ENCODE data around the gene NOC2L.

The NOC2L gene

GRCh38 chr1:913491-914130 is 45.4 kb downstream of the NOC2L start:
- Mint-ChIP-seq H3K27me3 (peaks cover 33% of the 10 kb centered on the region), H3K4me3 (no peak overlapping the region), H3K4me1 (peaks cover 4% of the 10 kb centered on the region), H3K36me3 (no peaks in the 10 kb centered on the region), H3K9me3 (no peaks in the 10 kb centered on the region), H3K27ac (no peak overlapping the region)
- DNase-seq (ENCODE audit: low spot score in 2 of 2) (no peak), ATAC-seq (ENCODE audit: low read depth) (no peak)

GRCh38 chr1:912740-913301 is 46.2 kb downstream of the NOC2L start:
- no peaks in the 10 kb centered on the region for H3K36me3 Mint-ChIP-seq
- H3K27me3 Mint-ChIP-seq, result peaks cover 34% of the 10 kb centered on the region
- ATAC-seq (ENCODE audit: low read depth) (peak; percentile 17), DNase-seq (ENCODE audit: low spot score in 2 of 2) (no peak)
- H3K27ac Mint-ChIP-seq, result no peak overlapping the region
- no peak overlapping the region for H3K4me3 Mint-ChIP-seq
- no peaks in the 10 kb centered on the region for H3K9me3 Mint-ChIP-seq
- peaks cover 4% of the 10 kb centered on the region for H3K4me1 Mint-ChIP-seq

GRCh38 chr1:911875-912739 is 46.9 kb downstream of the NOC2L start:
- ATAC-seq (ENCODE audit: low read depth) (no peak), DNase-seq (ENCODE audit: low spot score in 2 of 2) (no peak)
- Mint-ChIP-seq H3K27ac (no peak overlapping the region), H3K4me1 (peaks cover 4% of the 10 kb centered on the region), H3K9me3 (no peaks in the 10 kb centered on the region), H3K4me3 (no peak overlapping the region), H3K36me3 (no peaks in the 10 kb centered on the region), H3K27me3 (peaks cover 37% of the 10 kb centered on the region)

DNA sequence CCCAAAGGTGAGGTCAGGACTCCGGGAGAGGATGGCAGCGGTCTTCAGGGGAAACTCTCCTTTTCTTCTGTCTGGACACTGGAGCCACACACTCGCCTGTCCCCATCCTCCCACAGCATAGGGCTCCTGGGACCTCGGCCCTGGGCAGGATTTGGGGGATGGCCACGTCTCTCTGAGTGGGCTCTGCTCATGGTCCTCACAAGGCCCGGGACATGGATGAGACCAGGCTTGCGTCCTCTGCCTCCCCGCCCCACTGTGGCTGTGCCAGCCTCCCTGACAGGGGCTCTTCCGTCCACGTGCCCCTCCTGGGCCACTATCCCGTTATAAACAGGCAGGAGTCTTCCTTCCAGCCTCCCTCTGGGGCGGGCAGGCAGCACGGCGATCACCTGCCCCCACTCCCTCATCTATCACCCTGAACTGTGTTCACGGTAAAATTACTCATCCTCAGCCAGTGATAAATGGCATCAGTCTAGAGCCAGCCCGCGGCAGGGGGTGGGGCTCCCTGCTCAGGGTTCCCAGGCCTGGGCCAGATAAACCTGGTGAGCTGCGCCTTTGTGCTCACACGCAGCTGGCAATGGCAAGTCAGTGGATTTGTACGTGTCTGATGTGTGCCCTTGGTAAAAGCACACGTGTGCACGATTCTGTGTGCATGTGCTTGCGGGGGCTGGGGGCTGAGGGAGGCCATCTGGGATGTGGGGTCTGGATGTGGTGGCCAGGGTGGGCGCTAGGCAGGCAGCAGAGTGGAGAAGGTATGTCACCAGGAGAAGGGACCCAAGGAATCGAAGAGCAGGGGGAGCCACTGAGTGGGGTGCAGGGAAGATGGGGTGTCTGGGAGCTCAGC is 48.0 kb downstream of the NOC2L start:
- ATAC-seq (ENCODE audit: low read depth), result no peak
- Mint-ChIP-seq H3K9me3 (no peaks in the 10 kb centered on the region), H3K4me3 (no peak overlapping the region), H3K27me3 (peaks cover 40% of the 10 kb centered on the region), H3K36me3 (no peaks in the 10 kb centered on the region), H3K4me1 (peaks cover 10% of the 10 kb centered on the region), H3K27ac (no peak overlapping the region)
- DNase-seq (ENCODE audit: low spot score in 2 of 2), result no peak

GRCh38 chr1:910311-910880 is 48.7 kb downstream of the NOC2L start:
- no peak overlapping the region for H3K27ac Mint-ChIP-seq
- ATAC-seq (ENCODE audit: low read depth) (no peak), DNase-seq (ENCODE audit: low spot score in 2 of 2) (no peak)
- no peaks in the 10 kb centered on the region for H3K9me3 Mint-ChIP-seq
- H3K4me1 Mint-ChIP-seq, result peaks cover 12% of the 10 kb centered on the region
- no peak overlapping the region for H3K4me3 Mint-ChIP-seq
- H3K36me3 Mint-ChIP-seq, result no peaks in the 10 kb centered on the region
- peaks cover 40% of the 10 kb centered on the region for H3K27me3 Mint-ChIP-seq

DNA sequence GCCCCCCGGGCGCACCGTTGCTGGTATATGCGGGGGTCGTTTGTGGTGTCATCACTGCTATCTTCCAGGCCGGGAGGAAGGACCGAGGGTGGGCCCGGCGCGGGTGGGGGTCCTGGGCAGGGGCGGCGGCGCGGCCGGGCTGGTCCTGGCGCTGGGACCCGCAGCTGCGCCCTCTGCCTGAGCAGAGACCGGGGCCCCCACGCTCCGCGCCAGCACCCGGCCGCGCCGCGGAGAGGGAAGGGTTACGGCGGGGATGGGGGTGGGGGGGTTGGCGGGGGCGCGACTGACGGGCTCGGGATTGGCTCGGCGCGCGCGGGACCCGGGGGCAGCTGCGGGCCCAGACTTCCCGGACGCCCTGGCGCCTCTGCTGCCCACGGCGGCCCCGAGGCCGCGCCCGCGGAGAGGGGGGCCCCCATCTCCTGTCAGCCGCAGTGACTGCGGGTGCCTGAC is 49.2 kb downstream of the NOC2L start:
- peaks cover 41% of the 10 kb centered on the region for H3K27me3 Mint-ChIP-seq
- no peak for ATAC-seq (ENCODE audit: low read depth)
- H3K27ac Mint-ChIP-seq, result no peak overlapping the region
- H3K4me1 Mint-ChIP-seq, result peaks cover 16% of the 10 kb centered on the region
- H3K36me3 Mint-ChIP-seq, result no peaks in the 10 kb centered on the region
- H3K4me3 Mint-ChIP-seq, result no peak overlapping the region
- no peaks in the 10 kb centered on the region for H3K9me3 Mint-ChIP-seq
- DNase-seq (ENCODE audit: low spot score in 2 of 2), result no peak

- Mint-ChIP-seq H3K4me1 (peaks cover 16% of the 10 kb centered on the region), H3K9me3 (no peaks in the 10 kb centered on the region), H3K27me3 (peaks cover 37% of the 10 kb centered on the region), H3K36me3 (no peaks in the 10 kb centered on the region), H3K27ac (no peak overlapping the region), H3K4me3 (no peak overlapping the region)
- DNase-seq (ENCODE audit: low spot score in 2 of 2) (no peak), ATAC-seq (ENCODE audit: low read depth) (no peak)
Observed at GRCh38 chr1:908661-909060, 50.4 kb downstream of the NOC2L start.

- ATAC-seq (ENCODE audit: low read depth) (no peak), DNase-seq (ENCODE audit: low spot score in 2 of 2) (no peak)
- no peak overlapping the region for H3K27ac Mint-ChIP-seq
- H3K27me3 Mint-ChIP-seq, result peaks cover 37% of the 10 kb centered on the region
- H3K4me1 Mint-ChIP-seq, result peaks cover 16% of the 10 kb centered on the region
- H3K9me3 Mint-ChIP-seq, result no peaks in the 10 kb centered on the region
- no peak overlapping the region for H3K4me3 Mint-ChIP-seq
- H3K36me3 Mint-ChIP-seq, result no peaks in the 10 kb centered on the region
Observed at GRCh38 chr1:907611-908451, 51.2 kb downstream of the NOC2L start.

GRCh38 chr1:906600-907420 is 52.2 kb downstream of the NOC2L start:
- H3K4me3 Mint-ChIP-seq, result peak overlapping the region; percentile 52
- peaks cover 31% of the 10 kb centered on the region for H3K27me3 Mint-ChIP-seq
- H3K27ac Mint-ChIP-seq, result no peak overlapping the region
- H3K36me3 Mint-ChIP-seq, result no peaks in the 10 kb centered on the region
- no peaks in the 10 kb centered on the region for H3K9me3 Mint-ChIP-seq
- peak; percentile 67 for ATAC-seq (ENCODE audit: low read depth)
- DNase-seq (ENCODE audit: low spot score in 2 of 2), result peak in 1 of 2 donors; percentile 26
- H3K4me1 Mint-ChIP-seq, result peaks cover 12% of the 10 kb centered on the region

DNA sequence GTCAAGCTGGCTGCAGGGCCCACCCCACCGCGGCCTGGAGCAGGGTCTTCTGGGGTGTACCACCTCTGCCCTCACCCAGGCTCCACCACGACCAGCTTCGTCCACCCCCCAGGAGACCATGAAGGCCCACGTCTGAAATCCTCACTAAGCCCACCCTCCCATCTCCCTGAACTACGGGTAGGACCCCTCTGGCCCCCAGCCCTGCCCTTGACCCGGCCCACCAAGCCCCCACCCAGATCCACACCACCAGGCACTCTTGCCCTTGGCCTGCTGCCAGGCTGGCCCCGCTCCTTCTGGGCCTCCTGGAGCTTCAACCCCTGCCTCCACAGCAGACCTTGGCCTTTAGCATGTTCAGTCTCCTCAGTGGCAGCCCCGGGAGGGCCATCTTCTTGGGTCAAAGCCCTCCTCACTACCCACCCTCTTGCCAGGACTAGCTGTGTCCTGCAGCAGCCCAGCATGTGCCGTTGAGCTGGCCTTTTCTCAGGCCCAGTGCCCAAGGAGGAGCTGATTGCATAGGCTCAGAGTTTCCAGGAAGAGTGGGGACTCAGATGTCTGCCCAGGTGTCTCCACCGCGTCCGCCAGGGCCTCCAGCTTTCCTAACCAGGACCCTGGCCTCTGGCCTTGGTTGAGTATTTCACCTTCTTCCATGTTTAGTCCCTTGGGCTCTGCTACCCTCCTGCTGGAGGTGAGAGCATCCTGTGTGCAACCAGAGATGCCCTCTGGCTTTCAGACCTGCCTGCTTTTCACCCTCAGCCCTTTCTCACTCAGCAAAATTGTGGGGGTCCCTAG is 53.1 kb downstream of the NOC2L start:
- Mint-ChIP-seq H3K4me3 (peak overlapping the region; percentile 52), H3K27ac (no peak overlapping the region), H3K27me3 (peaks cover 26% of the 10 kb centered on the region), H3K36me3 (no peaks in the 10 kb centered on the region), H3K9me3 (no peaks in the 10 kb centered on the region), H3K4me1 (peaks cover 12% of the 10 kb centered on the region)
- DNase-seq (ENCODE audit: low spot score in 2 of 2) (peak in 1 of 2 donors; percentile 16), ATAC-seq (ENCODE audit: low read depth) (no peak)

DNA sequence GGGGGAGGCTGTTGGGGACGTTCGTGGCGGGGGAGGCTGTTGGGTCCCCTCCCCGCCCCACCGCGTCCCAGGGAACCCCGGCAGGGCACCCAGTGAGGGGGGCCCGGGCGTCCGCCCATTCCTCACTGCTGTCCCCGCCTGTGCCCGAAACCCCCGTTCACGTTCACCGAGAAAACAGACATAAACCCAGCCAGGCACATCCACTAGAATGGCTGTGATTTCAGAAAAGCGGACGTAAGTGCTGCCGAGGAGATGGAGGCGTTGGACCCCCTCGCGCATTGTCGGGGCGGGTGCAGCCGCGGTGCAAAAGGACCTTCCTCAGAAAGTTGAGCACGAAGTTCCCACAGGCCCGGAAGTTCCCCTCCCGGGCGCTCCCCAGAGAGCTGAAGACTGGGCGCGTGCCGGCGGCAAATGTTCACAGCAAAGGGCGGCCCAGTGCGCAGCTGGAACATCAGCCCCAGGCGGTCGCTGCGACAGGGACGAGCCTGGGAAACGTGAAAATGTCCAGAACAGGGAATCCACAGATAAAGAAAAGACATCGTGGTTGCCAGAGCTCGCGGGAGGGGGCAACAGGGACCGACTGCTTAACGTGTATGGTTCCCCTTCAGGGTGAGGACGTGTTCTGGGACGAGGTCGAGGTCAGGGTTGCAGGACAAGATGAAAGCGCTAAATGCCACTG is 53.8 kb downstream of the NOC2L start:
- peak in 1 of 2 donors; percentile 51 for DNase-seq (ENCODE audit: low spot score in 2 of 2)
- Mint-ChIP-seq H3K9me3 (no peaks in the 10 kb centered on the region), H3K4me1 (peaks cover 12% of the 10 kb centered on the region), H3K4me3 (peak overlapping the region; percentile 72), H3K27ac (peak overlapping the region; percentile 28), H3K36me3 (no peaks in the 10 kb centered on the region), H3K27me3 (peaks cover 25% of the 10 kb centered on the region)
- ATAC-seq (ENCODE audit: low read depth), result peak; percentile 51

Data from memory B cell (primary cell).